ENCODE measurements around the gene SLC2A9.
"Not testable (repeated sequence)": the region's sequence is repeated elsewhere in the genome, so short reads cannot be mapped to it uniquely, and the experiment has no call there.

The SLC2A9 gene

GRCh38 chr4:10003666-10004065 lies 17.6 kb downstream of the SLC2A9 start:
- in situ Hi-C loops (cut with MboI; ENCODE audit: low sequenced_read_pairs): no loop called here

GRCh38 chr4:10002278-10002677 lies 19.0 kb downstream of the SLC2A9 start:
- in situ Hi-C loops (cut with MboI; ENCODE audit: low sequenced_read_pairs): no loop called here

GRCh38 chr4:10001757-10002156 lies 19.5 kb downstream of the SLC2A9 start:
- in situ Hi-C loops (cut with MboI; ENCODE audit: low sequenced_read_pairs): no loop called here

DNA sequence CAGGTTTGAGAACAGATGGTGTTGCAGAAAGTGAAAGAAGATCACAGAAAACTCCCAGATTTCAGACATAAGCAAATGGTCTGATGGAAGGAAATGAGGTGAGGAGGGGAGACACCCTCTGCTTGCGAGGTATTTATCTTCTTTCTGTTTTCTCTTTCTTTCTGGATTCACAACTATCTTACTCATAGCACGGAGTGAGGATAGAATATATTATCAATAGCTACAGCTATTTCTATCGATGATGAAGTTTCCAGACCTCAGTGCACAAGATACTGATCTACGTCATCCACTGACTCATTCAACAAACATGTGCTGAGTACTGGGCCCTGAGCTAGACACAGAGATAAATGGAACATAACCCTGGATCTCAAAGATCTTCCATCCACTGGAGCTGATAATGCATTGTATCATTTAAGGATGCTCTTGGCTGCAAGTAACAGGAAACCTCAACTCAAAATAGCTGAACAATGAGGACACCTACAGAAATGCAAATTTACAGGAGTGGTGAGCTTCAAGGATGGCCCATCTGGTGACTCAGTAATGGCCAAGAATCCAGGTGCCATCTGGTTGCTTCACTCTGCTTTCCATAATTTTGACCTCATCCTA lies 21.2 kb downstream of the SLC2A9 start:
- in situ Hi-C loops (cut with MboI; ENCODE audit: low sequenced_read_pairs): no loop called here

DNA sequence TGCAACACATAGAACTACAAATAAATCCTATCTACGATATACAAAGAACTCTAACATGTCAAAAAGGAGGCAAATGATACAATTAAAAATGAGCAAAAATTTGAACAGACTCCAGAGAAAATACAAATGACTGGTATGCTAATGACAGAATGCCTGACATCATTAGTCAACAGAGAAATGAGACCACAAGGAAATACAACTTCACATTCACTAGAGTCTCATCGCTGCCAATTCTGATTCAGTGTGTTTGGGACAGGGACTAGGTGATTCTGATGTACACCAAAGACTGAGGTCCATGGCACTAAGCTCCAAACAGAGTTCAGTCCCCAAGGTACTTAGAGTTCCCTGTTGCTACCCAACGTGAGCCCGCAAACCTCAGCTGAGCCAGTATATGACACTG lies 23.4 kb downstream of the SLC2A9 start:
- in situ Hi-C loops (cut with MboI; ENCODE audit: low sequenced_read_pairs): no loop called here

DNA sequence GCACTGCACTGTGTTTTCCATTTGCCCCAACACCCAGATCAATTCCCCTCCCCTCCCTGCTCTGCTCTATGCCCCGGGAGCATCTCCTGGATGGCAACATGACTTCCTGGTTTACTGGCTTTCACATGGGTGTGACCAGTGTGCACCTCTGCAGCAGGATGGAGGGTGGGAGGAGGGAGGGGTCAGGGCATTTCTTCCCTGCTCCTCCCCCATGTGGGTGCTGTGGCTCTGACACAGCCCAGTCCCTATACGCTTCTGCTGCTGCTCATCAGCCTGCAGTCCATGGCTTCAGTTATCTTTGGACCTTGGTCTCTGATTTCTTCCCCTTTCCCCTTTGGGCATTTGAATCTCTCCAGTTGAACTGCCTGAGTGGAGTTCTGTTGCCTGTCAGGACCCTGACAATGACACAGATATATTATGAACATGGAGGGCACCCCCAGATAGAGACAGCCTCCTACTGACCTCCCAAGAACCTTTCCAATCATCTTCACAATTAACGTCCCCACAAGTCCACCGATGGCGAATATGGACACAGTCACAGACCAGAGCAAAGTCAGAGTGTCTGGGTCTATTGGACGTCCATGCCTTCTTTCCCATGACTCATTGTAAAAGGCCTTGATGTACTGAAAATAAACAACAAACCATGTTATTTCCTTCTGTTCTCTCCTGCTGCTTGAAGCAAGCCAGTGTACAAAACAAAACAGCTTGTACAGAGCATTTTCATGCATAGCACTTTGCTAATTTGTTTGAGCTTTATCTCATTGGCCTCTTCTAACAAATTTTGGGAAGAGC lies 24.8 kb downstream of the SLC2A9 start:
- in situ Hi-C loops (cut with MboI; ENCODE audit: low sequenced_read_pairs): no loop called here

- in situ Hi-C loops (cut with MboI; ENCODE audit: low sequenced_read_pairs): no loop called here
Observed at GRCh38 chr4:9994246-9994847, 26.9 kb downstream of the SLC2A9 start.

GRCh38 chr4:9989918-9990635 lies 31.2 kb downstream of the SLC2A9 start:
- in situ Hi-C loops (cut with MboI; ENCODE audit: low sequenced_read_pairs): no loop called here

DNA sequence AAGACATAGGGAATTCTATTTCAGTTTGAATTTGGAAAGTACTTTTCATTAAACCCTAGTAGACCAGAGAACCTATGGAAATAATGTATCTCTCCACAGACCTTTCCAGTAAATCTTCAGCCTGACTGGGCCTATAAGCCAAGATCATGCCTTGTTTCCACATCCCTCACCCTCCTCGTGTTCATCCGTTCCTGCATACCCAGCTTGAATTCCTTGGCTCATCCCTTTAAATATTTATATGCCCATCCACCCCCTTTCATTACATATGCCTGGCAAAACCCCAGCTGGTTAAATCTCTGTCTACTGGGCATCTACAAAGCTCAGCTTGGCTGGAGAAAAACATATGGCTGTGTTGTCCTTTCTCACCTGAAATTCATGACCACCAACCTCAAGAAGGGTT lies 32.4 kb downstream of the SLC2A9 start:
- in situ Hi-C loops (cut with MboI; ENCODE audit: low sequenced_read_pairs): no loop called here

- in situ Hi-C loops (cut with MboI; ENCODE audit: low sequenced_read_pairs): no loop called here
Observed at GRCh38 chr4:9988363-9988749, 32.9 kb downstream of the SLC2A9 start.

- in situ Hi-C loops (cut with MboI; ENCODE audit: low sequenced_read_pairs): no loop called here
Observed at GRCh38 chr4:9987749-9988362, 33.4 kb downstream of the SLC2A9 start.

GRCh38 chr4:9984621-9985020 lies 36.7 kb downstream of the SLC2A9 start:
- in situ Hi-C loops (cut with MboI; ENCODE audit: low sequenced_read_pairs): no loop called here

- in situ Hi-C loops (cut with MboI; ENCODE audit: low sequenced_read_pairs): no loop called here
Observed at GRCh38 chr4:9983211-9983610, 38.1 kb downstream of the SLC2A9 start.

DNA sequence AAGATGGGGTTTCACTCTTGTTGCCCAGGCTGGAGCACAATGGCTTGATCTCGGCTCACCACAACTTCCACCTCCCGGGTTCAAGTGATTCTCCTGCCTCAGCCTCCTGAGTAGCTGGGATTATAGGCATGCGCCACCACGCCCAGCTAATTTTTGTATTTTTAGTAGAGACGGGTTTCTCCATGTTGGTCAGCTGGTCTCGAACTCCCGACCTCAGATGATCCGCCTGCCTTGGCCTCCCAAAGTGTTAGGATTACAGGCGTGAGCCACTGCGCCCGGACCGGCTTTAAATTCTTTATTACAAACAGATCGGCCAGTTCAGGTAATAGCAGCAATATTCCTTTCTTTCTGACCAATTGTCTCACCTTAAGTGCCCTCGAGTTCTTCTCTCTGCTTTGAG lies 39.4 kb downstream of the SLC2A9 start:
- in situ Hi-C loops (cut with MboI; ENCODE audit: low sequenced_read_pairs): not testable (repeated sequence)

DNA sequence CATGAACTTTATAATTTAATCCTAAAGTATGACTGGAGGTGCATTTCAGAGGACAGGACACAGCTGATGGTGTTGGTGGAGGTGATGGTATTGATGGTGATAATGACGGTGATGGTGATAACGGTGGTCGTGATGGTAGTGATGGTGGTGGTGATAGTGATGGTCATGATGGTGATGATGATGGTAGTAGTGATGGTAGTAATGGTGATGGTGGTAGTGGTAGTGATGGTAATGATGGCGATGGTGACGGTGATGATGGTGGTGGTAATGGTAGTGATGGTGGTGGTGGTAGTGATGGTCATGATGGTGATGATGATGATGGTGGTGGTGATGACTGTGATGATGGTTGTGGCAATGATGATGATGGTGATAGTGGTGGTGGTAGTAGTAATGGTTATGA lies 40.4 kb downstream of the SLC2A9 start:
- in situ Hi-C loops (cut with MboI; ENCODE audit: low sequenced_read_pairs): no loop called here

DNA sequence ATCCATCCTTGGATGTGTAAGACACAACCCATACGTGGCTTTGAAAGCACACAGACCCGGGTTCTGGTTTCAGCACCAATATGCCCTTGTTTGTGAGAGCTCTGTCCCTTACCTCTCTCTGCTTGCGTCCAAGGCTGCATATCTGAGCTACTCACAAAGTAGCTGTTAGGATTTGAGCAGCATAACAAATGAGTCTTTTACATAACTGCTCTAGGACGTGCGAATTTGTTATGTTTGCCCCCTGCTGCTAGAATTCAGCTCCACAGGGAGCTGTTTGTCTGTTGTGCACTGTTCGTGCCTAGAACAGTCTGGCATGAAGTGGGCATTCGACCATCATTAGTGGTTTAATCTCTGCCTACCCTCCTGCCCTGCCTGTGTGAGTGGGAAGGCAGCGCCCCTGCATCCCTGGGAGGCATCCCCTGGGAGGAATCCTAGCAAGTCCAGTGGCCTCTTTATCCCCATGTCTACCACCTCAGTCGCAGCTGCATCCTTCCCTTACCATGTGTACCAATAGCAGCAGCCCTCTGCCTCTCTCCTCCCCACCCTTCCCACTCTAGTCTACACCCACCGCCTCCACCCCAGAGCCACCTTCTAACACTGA lies 42.1 kb downstream of the SLC2A9 start:
- in situ Hi-C loops (cut with MboI; ENCODE audit: low sequenced_read_pairs): no loop called here

DNA sequence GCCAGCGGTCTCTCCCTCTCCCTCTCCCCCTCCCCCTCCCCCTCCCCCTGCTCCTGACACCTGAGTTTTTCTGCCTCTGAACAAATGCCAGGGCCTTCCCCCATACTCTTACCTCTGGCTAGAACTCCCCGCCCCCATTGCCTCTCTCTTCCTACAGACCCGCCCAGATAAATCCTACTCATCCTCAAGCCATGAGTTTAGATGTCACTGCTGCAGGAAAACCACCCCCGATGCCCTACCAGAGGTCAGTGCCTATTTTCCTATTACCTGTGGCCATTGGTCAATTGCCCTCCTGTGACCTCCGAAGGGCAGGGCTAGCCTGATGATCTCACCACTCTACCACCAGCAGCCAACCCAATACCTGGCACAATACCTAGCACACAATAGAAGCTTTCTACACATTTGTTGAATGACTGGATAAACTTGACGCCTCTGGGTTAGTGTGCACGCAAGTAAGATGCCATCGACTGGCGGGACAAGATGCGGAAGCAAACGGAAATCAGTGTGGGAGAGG lies 43.7 kb downstream of the SLC2A9 start:
- in situ Hi-C loops (cut with MboI; ENCODE audit: low sequenced_read_pairs): no loop called here

GRCh38 chr4:9976781-9977180 lies 44.5 kb downstream of the SLC2A9 start:
- in situ Hi-C loops (cut with MboI; ENCODE audit: low sequenced_read_pairs): no loop called here

GRCh38 chr4:9976293-9976692 lies 45.0 kb downstream of the SLC2A9 start:
- in situ Hi-C loops (cut with MboI; ENCODE audit: low sequenced_read_pairs): no loop called here

- in situ Hi-C loops (cut with MboI; ENCODE audit: low sequenced_read_pairs): no loop called here
Observed at GRCh38 chr4:9971711-9972110, 49.6 kb downstream of the SLC2A9 start.

Data from HL-60/S4 treated with retinoic acid at 250 ng/mL for 4 days and 3 days (cell line).